AG08395 (cell line): ENCODE data around the gene CHMP4A.
A peak's percentile ranks its signal among the peaks of the same experiment; 100 is the strongest.
"Not testable (repeated sequence)": the region's sequence is repeated elsewhere in the genome, so short reads cannot be mapped to it uniquely, and the experiment has no call there.

Experiments
- DNase-seq: peaks from one replicate; pipeline ENCODE4 v3.0.0; 2012; ENCODE audit warnings: mixed read lengths, low spot score

Gene CHMP4A

GRCh38 chr14:24247422-24247821 is 34.1 kb upstream of the CHMP4A start:
- no peak for DNase-seq

- no peak for DNase-seq
Measured at GRCh38 chr14:24246765-24247212, 33.5 kb upstream of the CHMP4A start.

- DNase-seq: not testable (repeated sequence)
Measured at GRCh38 chr14:24245350-24245749, 32.1 kb upstream of the CHMP4A start.

GRCh38 chr14:24243336-24243836 is 30.1 kb upstream of the CHMP4A start:
- DNase-seq: no peak

- DNase-seq: peak; percentile 97
Measured at GRCh38 chr14:24241829-24242443, 28.6 kb upstream of the CHMP4A start.

- DNase-seq: no peak
Measured at GRCh38 chr14:24240110-24240918, 27.0 kb upstream of the CHMP4A start.

GRCh38 chr14:24238527-24239037 is 25.3 kb upstream of the CHMP4A start:
- DNase-seq: no peak

- no peak for DNase-seq
Measured at GRCh38 chr14:24238123-24238522, 24.8 kb upstream of the CHMP4A start.

GRCh38 chr14:24237463-24237955 is 24.2 kb upstream of the CHMP4A start:
- DNase-seq: no peak

- DNase-seq: no peak
Measured at GRCh38 chr14:24236689-24237462, 23.6 kb upstream of the CHMP4A start.

- no peak for DNase-seq
Measured at GRCh38 chr14:24235804-24236688, 22.8 kb upstream of the CHMP4A start.

- DNase-seq: no peak
Measured at GRCh38 chr14:24234095-24235005, 21.1 kb upstream of the CHMP4A start.

- no peak for DNase-seq
Measured at GRCh38 chr14:24233538-24233866, 20.2 kb upstream of the CHMP4A start.

GRCh38 chr14:24232645-24233537 is 19.6 kb upstream of the CHMP4A start, which contains the start of gene GMPR2:
TSS of gene GMPR2 (plus strand) at chr14:24232929. CDS start at chr14:24233254, 325 bp downstream.
- DNase-seq: no peak

- DNase-seq: peak; percentile 95
Measured at GRCh38 chr14:24232121-24232644, 18.9 kb upstream of the CHMP4A start, which contains the start of gene NEDD8. TSS of gene NEDD8 (minus strand) at chr14:24232367. CDS start at chr14:24232267, 100 bp downstream.

- DNase-seq: no peak
Measured at GRCh38 chr14:24231263-24232120, 18.2 kb upstream of the CHMP4A start.

GRCh38 chr14:24228902-24229301 is 15.6 kb upstream of the CHMP4A start:
- DNase-seq: no peak

- no peak for DNase-seq
Measured at GRCh38 chr14:24226473-24226872, 13.2 kb upstream of the CHMP4A start.
